Gastrocnemius medialis (tissue), 4 donors: ENCODE measurements around the gene ARHGAP30.

Experiments
- POLR2A ChIP-seq, 2 donors: fragments of 450-650 bp; IDR thresholded peaks; one replicate each; pipeline ENCODE4 v1.6.1; 2017; ENCODE audit warnings: antibody characterized with exemption in 2 of 2, mild to moderate bottlenecking in 2 of 2, moderate library complexity in 2 of 2
- TF ChIP-seq, protein P1 (sequence below), 5 experiments: fragments of 450-650 bp in 3 of 5; fragments of 200-600 bp in 2 of 5; sonication (generic) in 2 of 5; IDR thresholded peaks in 4 of 5; conservative IDR thresholded peaks in 1 of 5; 1 replicate in 4 of 5; 2 replicates in 1 of 5; pipeline ENCODE4 v1.5.1; 2016 to 2019; ENCODE audit warnings: antibody characterized with exemption in 5 of 5, mild to moderate bottlenecking in 3 of 5, moderate library complexity in 3 of 5

DNA sequence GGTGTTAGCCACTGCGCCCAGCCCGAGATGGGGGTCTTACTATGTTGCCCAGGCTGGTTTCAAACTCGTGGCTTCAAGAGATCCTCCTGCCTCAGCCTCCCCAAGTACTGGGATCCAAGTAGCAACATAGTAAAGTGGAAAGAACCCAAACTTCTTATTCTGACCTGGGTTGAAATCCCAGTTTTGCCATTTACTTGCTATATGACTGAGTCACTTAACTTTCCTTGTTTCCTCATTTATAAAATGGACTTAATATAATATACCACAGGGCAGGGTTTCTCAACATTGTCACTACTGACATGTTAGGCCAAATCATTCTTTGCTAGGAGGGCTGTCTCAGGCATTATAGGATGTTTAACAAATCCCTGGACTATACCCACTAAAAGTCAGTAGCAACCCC is 41.4 kb upstream of the ARHGAP30 start:
- no peak for TF ChIP-seq POLR2A (IDR thresholded peaks at IDR 0.05)
- TF ChIP-seq, protein P1, sequence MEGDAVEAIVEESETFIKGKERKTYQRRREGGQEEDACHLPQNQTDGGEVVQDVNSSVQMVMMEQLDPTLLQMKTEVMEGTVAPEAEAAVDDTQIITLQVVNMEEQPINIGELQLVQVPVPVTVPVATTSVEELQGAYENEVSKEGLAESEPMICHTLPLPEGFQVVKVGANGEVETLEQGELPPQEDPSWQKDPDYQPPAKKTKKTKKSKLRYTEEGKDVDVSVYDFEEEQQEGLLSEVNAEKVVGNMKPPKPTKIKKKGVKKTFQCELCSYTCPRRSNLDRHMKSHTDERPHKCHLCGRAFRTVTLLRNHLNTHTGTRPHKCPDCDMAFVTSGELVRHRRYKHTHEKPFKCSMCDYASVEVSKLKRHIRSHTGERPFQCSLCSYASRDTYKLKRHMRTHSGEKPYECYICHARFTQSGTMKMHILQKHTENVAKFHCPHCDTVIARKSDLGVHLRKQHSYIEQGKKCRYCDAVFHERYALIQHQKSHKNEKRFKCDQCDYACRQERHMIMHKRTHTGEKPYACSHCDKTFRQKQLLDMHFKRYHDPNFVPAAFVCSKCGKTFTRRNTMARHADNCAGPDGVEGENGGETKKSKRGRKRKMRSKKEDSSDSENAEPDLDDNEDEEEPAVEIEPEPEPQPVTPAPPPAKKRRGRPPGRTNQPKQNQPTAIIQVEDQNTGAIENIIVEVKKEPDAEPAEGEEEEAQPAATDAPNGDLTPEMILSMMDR (IDR thresholded peaks at IDR 0.05 in 4 of 5, conservative IDR thresholded peaks at IDR 0.05 in 1 of 5), result no peak
